Measurements from ENCODE around the gene PXDN. TPM values are rescaled to one million over a fixed set of nuclear protein-coding genes. Genes with fewer than 3 reads are reported as not detected.

Gene PXDN
- total RNA-seq = 10 to 100 TPM in 1 of 4 donors, 1 to 10 TPM in 2, under 1 TPM in 1; 0.72 to 10.9 (median 5.9) TPM

GRCh38 chr2:1744446-1745170, at the start of gene PXDN:
Gene PXDN (minus strand): TSS chr2:1744515. CDS start chr2:1744455, 60 bp downstream.
- no peak for DNase-seq
- TF ChIP-seq POLR2A (IDR thresholded peaks at IDR 0.05) (peak in 2 of 4 donors; percentile 42 to 47), CTCF (IDR thresholded peaks at IDR 0.05) (no peak)

GRCh38 chr2:1793868-1794445, 49.6 kb upstream of the PXDN start:
- H3K27ac ChIP-seq = no peak overlapping the region
- 79 to 100% methylated on average over 3 to 8 of the region's 18 CpGs for WGBS, 2 donors

More at GRCh38 chr2:1744446-1745170, at the start of gene PXDN:
- Histone ChIP-seq H3K4me1 (peaks cover 8 to 44% (median 16%) of the 10 kb centered on the region in 3 donors), H3K36me3 (no peaks in the 10 kb centered on the region), H3K27me3 (peaks cover 0 to 82% (median 2%) of the 10 kb centered on the region in 4 donors), H3K9me3 (no peaks in the 10 kb centered on the region), H3K27ac (peak within 1 kb of the TSS; percentile 79 to 94 (median 91)), H3K4me3 (peak within 1 kb of the TSS; percentile 28 to 86 (median 60))
- intact Hi-C loops (cut with DNase I) = loop anchor here (10.0 kb wide), 1 partner anchor 150 kb away; no protein-coding TSS in a partner anchor
- 0 to 2% methylated on average over 14 to 23 of the region's 71 CpGs for WGBS, 2 donors

GRCh38 chr2:1793001-1793867, 48.9 kb upstream of the PXDN start:
- Histone ChIP-seq H3K4me3 (no peak overlapping the region), H3K27me3 (peaks cover 0 to 15% (median 0%) of the 10 kb centered on the region in 4 donors), H3K9me3 (no peaks in the 10 kb centered on the region), H3K36me3 (no peaks in the 10 kb centered on the region), H3K4me1 (peaks cover 0 to 6% (median 0%) of the 10 kb centered on the region in 3 donors), H3K27ac (no peak overlapping the region)
- DNase-seq = no peak
- TF ChIP-seq CTCF (IDR thresholded peaks at IDR 0.05) (no peak), POLR2A (IDR thresholded peaks at IDR 0.05) (no peak)
- intact Hi-C loops (cut with DNase I) = no loop called here
- WGBS, 2 donors = 84 to 85% methylated on average over 13 to 16 of the region's 23 CpGs

More at GRCh38 chr2:1793868-1794445, 49.6 kb upstream of the PXDN start:
- H3K27me3 ChIP-seq = peaks cover 0 to 8% (median 0%) of the 10 kb centered on the region in 4 donors
- H3K4me1 ChIP-seq = peaks cover 0 to 6% (median 0%) of the 10 kb centered on the region in 3 donors
- intact Hi-C loops (cut with DNase I) = no loop called here
- DNase-seq = no peak
- H3K36me3 ChIP-seq = no peaks in the 10 kb centered on the region
- TF ChIP-seq POLR2A (IDR thresholded peaks at IDR 0.05) (no peak), CTCF (IDR thresholded peaks at IDR 0.05) (no peak)
- no peak overlapping the region for H3K4me3 ChIP-seq
- no peaks in the 10 kb centered on the region for H3K9me3 ChIP-seq

- no peak for DNase-seq
- 49 to 67% methylated on average over 16 of the region's 16 CpGs for whole genome bisulfite sequencing, 2 donors
These were observed 47.5 kb upstream of the PXDN start for GRCh38 chr2:1791685-1792435.

More at GRCh38 chr2:1791685-1792435, 47.5 kb upstream of the PXDN start:
- intact Hi-C loops (cut with DNase I) = no loop called here
- H3K36me3 ChIP-seq = no peaks in the 10 kb centered on the region
- peaks cover 0 to 18% (median 0%) of the 10 kb centered on the region in 4 donors for H3K27me3 ChIP-seq
- no peak overlapping the region for H3K4me3 ChIP-seq
- H3K9me3 ChIP-seq = no peaks in the 10 kb centered on the region
- TF ChIP-seq CTCF (IDR thresholded peaks at IDR 0.05) (no peak), POLR2A (IDR thresholded peaks at IDR 0.05) (no peak)
- peaks cover 0 to 6% (median 0%) of the 10 kb centered on the region in 3 donors for H3K4me1 ChIP-seq
- H3K27ac ChIP-seq = no peak overlapping the region

All from esophagus squamous epithelium (tissue), 5 donors.